CD4-positive, alpha-beta T cell treated with Interleukin-1 beta for 1 hour (primary cell): ENCODE results near the gene OSM.
A peak's percentile ranks its signal among the peaks of the same experiment; 100 is the strongest.

Experiments
- DNase-seq, 2 donors: peaks; one replicate each; pipeline ENCODE4 v3.0.0-alpha.2; 2020 to 2022

OSM gene

DNA sequence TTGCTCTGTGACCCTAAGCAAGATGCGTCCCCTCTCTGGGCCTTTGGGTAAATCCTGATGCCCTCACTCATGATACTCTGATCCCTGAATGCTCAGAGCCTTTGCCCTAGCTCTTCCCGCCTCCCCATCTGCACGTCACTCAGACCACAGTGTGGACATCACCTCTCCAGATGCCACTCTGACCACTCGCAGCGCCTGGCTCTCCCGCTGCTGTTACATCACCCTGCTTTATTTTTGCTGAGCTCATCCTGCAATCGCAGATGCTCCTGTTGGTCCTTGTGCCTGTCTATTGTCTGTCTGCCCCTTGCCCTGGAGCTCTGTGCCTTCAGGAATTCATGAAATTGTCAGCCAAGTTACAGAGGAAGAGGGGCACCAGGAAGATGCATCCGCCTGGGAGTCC is 5.5 kb downstream of the OSM start:
- peak in 1 of 2 donors; percentile 65 for DNase-seq

DNA sequence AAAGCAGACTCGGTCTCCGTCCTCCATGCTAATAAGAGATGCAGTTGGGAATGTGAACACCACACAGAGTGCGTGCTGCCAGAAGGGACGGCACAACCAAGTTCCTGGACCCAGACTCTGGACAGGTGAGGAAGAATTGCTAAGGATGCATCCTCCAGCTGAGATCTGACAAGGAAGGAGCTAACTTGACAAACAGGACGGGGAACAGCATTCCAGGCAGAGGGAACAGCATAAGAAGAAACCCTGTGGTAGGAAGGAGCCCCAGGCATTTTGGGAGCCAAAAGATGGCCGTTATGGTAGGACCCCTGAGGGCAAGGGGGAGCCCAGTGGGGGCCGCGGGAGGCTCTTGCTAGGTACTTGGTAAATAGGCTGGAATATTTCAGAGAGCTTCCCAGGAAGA is 6.0 kb downstream of the OSM start:
- DNase-seq: no peak

DNA sequence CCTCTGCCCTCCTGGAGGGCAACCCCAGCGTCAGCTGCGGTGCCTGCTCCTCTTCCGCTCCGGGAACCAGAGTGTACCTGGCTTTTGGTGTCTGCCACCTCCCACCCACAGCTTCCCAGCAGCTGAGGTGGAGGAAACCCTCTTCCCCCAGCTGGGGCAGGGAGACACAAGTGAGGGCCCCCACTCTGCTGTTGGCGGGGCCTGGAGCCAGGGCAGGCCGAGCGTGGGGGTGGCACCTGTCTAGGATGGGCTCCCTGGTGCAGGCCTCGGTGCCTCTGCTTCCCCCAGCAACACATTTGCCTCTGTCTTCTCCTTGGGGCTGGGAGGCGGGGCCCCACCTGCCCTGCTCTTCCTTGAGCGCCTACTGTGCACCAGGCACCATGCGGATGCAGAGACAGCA is 6.4 kb downstream of the OSM start:
- DNase-seq: no peak

DNA sequence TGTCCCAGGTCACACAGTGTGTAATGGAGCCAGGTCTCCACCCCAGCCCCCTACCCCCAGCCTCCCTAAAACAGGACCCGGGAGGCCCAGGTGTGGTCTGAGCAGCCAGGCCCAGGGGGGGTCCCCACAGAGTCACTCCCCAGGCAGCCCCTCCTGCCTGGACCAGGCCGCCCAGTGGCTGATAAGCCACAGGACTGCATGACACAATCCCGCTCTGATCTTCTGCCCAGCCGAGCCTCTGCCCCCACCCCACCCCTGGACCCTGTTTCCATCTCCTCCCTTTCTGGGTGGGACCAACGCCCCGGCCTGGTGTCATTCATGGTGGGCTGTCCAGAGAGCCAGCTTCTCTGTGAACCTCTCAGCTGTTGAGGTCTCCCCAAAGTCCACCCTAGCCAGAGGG is 12.3 kb downstream of the OSM start:
- no peak for DNase-seq

DNA sequence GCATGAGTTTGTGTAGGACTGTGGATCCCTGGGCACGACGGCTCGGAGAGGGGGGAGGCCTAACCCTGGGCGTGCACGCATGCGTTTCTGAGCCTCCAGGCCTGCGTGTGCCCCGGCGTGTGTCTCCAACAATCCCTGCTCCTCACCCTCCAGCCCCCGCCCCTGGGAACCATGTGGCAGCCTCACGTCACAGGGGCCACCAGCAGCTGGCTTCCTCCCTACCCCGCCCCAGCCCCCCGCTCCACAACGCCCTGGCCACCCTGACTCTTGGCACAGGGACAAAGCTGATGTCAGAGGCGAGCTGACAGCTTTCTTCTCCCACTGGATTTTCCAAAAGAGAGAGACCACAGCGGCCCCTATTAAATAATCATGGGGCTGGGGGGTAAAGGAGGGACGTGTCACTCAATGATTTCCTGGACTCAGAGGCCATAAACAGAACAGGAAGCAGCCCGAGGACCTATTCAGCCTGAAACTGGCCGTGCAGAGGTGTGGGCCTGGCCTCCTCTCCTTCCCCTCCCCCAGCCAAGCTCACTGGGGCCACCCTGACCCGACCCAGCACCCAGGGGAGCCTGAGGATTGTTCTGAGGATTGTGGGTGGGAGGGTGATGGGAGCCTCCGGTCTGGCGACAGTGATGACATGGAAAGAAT is 13.3 kb downstream of the OSM start:
- DNase-seq: no peak

DNA sequence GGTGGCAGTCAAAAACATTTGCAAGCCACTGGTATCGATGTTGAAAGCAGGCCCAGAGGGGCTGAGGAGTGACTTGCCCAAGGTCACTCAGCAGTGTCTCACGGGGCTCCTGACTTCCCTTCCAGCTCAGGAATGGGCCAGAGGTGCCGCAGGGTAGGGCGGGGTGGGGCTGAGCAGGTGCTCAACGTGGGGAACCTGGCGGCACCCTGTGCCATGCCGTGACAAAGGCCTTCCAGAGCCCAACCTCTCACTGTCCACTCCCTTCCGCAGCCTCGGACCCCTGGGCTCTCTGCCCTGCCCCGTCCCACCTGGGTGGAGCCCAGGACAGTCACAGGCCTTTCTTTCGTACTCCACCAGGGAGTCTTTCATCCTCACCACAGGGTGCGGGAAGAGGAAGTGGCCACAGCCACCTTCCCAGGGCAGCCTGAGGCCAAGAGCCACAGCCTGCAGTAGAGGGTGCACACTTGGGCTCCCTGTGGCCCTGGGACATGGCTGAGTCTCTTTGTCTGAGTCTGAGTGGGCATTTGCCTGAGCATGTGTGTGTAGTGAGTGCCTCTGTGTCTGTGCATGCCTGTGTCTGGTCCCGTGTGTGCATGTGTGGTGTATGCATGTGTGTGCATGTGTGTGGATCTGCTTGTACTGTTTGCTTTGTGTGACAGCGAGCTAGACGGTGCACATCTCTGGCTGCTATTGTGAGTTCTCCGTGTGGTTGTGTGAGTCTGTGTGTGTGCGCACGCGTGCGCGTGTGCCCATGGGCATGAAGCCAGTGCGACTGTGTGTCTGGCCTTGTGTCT is 14.0 kb downstream of the OSM start:
- DNase-seq: no peak

DNA sequence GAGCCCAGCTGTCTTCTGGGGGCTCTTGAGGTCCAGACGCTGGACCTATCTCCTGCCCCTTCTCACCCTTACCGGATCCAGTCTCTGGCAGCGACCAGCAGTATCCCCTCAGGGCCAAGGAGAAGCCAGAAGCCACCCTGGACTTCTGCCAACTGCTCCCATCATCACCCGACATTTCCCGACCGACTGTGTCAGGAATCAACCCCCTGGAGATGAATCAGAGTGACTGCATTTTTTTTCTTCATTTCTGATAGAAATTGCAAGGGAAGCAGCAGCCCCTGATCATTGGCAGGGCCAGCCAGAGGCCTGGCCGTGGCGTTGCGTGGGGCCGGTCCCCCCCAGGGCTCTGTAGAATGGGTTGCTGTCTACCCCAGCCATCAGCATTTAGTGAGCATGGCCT is 14.9 kb downstream of the OSM start:
- DNase-seq: no peak

DNA sequence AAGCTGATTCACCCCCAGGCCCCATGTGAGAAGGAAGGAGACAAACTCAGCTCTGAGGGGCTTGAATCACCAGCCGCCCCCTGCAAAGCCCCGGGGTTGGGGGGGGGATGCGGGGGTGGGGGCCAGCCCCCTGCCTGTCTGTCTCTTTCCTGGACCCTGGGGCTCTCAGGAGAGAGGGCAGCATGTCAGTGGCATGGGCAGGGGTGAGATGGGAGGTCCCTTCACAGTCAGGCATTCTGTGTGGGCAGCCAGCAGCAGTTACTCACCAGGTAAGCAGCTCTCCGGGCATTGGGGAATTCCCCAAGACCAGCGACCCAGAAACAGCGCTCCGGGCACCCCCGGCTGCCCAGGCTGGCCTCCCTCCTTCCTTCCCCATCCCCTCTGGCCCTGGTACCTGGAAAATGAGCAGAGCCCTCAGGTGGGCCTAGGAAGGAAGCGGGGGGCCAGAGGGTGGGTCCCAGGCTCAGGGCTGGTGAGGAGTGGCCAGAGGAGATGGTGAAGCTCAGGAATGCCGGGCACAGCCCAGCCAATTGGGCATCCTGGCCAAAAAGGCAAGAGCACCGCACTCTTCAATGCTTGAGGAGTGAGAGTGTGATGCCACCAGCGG is 15.9 kb downstream of the OSM start:
- DNase-seq: no peak

DNA sequence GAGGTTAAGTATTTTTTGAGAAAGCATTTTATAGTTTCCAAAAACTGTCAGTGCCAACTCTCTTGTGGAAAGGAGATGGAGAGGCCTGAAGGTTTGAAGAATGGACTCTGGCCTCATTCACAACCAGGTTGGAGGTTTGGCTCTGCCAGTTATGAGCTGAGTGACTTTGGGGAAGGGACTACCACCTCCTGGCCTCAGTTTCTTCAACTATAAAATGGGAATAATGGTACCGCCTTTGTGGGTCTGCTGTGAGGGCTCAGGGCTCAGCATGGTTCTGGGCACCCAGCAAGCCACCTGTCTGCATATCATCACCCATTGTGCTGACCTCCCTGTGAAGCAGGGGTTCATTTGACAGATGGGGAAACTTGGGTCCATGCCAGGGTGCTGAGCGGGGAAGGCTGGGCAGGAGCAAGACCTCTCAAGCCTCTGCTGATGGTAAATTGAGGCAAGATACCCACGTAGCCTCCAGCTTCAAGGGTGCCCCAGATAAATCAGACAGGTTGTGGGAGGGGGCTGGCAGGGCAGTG is 16.5 kb downstream of the OSM start:
- DNase-seq: no peak

DNA sequence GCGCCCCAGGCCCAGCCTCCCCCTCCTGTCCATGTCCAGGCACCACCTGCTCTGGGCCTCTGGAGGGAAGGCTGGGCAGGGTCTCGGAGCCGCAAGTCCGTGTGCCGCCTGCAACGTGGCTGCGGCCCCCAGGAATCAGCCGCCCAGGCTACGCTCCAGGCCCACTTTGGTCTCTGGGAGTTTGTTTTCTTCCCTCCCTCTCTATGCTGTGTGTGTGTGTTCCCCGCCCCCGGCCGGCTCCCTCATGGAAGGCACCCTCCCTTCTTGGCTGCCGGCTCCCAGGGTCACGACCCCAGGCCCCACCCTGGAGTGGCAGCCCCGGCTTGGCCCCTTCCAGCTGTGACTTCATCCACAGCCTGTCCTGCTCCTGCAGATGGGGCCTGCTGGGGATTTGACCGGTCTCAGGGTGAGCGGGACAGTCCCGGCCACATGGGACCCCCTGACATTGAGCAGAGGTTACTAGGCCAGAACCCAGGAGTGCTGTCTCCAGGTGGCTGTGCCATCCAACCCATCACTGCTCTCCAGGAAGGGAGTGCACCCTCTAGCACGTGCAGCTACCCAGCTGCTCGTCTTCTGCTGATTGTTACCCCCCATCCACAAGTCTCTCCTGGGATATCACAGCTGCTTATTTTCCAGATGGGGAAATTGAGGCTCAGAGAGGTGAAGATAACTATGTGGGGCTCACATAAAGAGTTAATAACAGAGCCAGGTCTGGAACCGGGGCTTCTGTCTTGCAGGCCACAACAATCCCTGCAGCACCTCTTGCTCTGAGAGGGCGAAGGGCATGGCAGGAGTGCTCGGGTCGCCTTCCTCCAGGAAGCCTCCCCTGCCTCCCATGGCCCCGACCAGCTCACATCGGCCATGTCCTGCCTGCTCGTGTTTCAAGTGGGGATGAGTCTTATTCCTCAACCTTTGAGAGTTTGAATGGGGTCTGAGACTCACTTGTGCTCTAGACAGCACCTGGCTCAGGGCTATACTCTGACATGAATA is 17.3 kb downstream of the OSM start:
- DNase-seq: no peak

DNA sequence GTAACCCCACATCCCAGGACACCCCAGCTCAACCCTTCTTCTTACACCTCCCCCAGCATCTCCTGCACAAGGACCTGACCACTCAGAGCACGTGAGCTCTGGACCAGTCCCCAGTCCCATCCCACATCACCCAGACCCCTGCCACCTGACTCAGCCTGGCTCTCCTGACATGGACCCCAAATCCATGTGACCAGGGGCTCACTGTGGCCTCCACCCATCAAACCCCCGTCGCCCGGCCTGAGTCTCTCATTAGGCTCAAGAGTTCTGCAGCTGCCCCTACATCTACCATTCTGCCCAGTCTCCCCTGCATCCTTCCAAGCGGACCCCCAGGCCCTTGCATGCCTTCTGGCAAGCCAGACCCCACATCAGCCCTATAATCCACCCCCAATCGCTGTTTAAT is 18.2 kb downstream of the OSM start:
- no peak for DNase-seq

DNA sequence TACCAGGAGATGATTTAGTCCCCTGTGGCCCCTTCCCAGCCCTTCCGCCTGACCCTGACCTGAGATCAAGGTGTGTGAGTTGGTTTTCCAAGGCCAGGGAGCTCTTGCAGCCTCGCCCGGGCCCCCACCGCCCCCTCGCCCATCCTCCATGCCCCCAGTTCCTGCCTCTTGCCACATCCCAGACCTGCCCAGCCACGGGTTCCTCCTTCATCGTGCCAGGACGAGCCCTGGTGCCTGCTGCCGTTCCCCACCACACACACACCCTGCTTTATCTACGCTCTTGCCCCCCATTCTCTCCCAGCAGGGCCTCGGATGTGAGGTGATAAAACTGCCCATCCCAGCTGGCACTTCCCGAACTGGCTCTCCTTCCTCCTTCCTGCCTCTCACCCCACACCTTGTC is 18.7 kb downstream of the OSM start:
- no peak for DNase-seq

DNA sequence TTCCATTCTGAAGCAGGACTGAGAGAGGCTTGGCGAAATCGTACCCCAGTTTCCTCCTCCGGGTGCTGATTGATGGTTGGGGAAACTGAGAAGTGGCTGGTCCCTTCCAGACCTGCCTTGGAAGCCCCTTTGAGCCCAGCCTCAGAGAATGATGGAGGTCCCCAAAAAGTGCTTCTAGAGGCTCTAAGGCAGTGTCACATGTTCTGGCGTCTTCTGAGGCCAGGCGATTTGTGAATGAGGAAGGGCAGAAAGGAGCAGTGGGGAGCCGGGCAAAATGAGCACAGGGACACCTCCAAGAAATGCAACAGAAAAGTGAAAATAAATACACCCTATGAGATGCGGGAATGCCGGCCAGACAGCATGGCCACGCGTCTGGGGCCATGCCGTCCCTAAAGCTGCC is 19.1 kb downstream of the OSM start:
- no peak for DNase-seq

DNA sequence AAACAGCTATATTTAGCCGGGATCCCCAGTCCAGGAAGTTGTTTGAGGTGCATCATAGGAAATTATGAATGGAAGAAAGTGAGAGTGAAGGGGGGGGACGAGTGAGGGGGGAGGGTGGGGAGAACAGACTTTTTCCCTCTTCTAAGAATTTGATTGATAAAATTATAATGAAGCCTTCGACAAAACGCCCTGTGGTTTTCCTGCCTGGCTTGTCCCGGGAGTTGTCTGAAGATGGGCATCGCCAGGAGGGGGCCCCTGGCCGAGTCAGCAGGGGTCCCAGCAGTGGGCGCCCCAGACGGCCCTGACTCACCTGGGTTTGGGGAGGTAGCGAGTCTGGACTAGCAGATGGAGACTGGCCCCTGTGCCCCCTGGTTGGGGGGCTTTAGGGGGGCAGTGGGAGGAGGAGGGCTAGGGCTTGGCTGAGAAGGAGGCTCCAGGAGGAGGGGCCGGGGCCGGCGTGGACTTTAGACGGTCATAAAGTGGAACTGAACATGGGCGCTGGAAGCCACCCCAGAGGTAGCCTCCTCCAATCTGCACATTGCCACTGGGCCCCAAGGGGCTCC is 19.8 kb downstream of the OSM start:
- DNase-seq: no peak

DNA sequence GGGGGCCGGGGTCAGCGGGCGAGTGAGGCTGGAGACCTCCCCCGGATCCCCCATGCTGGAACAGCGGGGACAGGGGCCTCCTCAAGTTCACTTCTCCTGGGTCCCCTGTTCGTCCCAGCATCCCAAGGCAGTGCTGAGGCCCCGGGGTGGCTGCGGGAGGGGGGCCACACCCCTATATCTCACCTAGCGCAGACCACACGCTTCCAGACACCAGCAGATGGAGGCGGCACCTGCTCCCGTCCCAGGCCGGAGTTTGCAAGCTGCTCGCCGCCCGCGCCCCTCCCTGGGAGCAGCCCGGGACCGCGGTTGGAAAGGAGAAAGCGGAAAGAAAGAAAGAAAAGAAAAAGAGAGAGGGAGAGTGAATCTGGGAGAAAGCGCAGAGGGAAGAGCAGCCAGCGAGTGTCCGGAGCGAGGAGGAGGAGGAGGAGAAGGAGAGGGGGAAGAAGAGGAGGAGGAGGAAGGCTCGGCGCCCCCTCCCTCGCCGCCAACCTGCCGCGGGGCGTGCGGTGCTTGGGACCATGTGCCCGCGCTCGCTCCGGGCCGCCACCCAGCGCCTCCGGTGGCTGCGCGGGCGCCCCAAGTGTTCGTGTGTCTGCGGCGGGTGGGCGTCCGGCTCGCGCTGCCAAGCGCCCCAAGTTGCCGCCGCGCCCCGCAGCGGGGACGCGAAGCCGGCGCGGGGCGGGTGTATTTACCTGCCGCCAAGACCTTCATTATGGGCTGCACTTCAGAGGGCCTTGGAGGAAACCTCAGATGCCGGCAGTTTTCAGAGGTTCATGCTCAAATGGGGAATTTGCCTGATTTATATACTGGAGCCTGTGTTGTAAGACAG is 20.5 kb downstream of the OSM start, which contains the start of gene LIF:
LIF (minus strand) TSS at position 775 of the 829 bp plus-strand sequence; CDS start at position 711, 64 bp downstream.
- peak; percentile 40 to 46 for DNase-seq

DNA sequence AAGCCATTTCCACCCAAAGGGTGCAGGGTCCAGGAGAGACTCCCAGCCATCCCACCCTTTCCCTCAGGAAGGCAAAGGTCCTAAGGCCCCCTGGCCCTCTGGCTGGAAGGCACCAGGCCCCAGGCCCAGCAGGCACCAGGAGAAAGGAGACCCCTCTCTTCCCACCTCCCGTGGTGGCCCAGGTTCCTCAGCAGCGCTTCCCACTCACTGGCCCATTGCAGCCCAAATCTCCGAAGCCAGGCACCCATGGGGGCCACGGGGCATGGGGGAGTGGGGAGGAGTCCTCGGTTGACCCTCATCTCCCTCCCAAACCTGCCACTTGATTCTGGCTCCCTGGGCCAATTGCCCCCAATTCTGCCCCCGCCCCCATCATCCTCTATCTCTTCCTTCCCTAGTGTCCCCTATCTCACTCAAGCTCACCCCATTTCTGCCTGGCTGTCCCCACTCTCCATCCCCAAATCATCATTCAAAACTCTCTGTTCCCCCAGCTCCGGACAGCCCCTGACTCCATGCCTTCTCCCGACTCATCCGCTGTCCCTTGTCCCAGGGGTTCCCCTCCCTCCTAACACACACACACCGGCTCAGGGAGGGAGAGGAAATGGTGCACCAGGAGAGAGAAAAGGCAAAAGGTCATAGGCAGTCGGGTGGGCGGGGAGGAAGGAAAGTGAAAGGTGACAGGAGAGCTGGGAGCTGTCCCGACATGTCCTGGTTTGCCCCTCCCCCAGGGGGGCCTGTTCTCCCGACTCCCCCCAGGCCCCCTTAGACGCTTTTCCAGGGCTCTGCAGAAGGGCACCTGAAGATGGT is 21.3 kb downstream of the OSM start:
- no peak for DNase-seq

DNA sequence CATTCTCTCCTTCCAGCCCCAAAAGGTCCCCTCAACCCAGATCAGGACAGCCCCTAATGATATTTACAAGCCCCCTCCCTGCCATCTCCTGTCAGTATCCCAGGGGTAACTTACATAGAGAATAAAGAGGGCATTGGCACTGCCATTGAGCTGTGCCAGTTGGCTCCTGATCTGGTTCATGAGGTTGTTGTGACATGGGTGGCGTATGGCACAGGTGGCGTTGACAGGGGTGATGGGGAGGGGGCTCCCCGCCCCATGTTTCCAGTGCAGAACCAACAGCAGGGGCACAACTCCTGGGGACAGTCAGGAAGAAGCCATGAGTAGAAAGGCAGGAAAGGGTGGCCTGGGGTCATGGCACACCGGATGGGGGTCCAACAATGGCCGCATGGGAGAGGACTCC is 22.0 kb downstream of the OSM start:
- no peak for DNase-seq

DNA sequence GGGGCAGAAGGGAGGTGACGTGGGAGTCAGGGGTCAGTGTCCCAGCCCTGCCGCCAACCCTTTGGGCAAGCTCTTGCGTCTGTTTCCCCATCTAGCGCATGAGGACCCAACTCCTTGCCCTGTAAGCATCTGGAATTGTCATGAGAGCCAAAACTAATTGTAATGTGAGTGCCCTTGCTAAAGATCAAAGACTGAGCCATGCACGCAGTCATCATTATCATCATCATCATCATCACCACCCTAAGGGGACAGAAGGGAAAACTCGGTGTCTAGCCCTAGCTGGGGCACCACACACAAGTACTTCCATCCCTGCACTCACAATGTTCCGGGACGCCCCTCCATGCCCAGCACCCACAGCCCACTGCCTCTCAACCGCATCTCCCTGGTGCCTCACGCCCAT is 22.6 kb downstream of the OSM start:
- DNase-seq: no peak

DNA sequence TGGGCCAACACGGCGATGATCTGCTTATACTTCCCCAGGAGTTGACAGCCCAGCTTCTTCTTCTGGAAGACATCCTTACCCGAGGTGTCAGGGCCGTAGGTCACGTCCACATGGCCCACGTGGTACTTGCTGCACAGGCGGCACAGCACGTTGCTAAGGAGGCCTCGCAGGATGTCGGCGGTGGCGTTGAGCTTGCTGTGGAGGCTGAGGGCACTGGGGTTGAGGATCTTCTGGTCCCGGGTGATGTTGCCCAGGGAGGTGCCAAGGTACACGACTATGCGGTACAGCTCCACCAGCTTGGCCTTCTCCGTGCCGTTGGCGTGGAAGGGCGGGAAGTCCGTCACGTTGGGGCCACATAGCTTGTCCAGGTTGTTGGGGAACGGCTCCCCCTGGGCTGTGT is 23.0 kb downstream of the OSM start:
- DNase-seq: no peak

DNA sequence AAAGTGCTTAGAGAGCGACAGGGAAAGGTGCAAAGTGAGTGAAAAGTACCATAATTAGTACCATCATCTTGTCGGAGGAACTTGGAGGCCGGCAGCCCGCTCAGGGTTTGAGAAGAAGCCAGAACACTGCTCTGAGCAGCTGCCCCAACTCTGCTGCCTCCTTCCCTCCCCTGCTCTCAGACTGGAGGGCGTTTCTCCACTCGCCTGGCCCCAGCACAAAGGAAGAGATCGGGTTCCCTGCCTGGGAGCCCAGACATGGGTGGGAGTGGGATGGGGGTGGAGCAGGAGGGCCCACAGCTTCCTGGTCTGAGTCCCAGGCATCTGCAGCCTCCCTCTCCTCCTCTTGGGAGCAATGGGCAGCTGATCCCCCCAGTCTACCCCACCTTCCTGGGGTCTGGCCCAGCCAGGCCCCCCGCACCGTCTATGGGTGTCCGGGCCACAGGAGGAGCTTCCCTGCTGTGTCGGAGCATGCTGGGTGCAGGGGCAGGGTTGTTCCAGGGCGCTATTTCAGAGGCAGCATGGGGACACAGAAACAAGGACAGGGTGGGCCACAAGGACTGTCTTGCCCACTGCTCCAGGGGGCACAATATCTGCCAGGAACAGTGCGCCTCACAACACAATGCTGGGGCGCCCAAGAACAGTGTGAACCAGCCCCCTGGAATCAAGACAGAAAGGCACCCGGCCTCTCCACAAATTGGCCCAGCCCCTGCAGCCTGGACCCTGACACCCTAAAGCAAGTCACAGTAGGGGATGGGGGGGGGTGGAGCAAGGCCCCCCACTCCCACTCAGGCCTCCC is 24.9 kb downstream of the OSM start:
- DNase-seq: no peak
